ENCODE measurements around the gene ADAMTS3.

DNA sequence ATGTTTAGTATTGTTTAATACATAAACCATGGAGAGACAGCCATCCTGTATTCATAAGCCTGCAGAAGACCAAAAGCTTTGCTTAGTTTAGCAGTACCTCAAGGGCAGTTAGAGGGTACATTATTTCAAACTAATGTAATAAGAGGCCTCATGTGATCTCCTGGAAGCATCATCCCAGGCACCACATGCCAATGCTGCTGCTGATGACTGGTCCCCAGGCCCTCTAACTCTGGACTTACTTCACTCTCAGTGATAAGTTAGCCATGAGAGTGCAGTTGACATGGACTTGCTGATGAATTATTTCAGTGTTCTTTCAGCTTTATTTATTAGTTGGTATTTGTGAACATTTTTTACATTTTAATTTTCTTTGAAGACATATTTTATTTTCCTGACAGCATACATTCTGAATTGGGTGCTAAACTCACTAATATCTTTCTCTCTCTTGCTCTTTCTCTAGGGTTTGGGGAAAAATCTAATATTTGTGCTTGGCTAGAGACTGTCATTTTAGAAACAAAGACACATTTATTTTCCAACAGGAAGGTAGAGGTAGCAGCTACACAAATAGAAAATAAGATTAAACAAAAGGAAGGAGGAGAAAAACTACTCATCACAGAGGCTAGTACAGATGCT, 329.4 kb downstream of the ADAMTS3 start:
- TF ChIP-seq, protein P1, sequence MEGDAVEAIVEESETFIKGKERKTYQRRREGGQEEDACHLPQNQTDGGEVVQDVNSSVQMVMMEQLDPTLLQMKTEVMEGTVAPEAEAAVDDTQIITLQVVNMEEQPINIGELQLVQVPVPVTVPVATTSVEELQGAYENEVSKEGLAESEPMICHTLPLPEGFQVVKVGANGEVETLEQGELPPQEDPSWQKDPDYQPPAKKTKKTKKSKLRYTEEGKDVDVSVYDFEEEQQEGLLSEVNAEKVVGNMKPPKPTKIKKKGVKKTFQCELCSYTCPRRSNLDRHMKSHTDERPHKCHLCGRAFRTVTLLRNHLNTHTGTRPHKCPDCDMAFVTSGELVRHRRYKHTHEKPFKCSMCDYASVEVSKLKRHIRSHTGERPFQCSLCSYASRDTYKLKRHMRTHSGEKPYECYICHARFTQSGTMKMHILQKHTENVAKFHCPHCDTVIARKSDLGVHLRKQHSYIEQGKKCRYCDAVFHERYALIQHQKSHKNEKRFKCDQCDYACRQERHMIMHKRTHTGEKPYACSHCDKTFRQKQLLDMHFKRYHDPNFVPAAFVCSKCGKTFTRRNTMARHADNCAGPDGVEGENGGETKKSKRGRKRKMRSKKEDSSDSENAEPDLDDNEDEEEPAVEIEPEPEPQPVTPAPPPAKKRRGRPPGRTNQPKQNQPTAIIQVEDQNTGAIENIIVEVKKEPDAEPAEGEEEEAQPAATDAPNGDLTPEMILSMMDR (IDR thresholded peaks at IDR 0.05; ENCODE audit: extremely low read depth in 1 of 2, insufficient read depth in 1 of 2, low read depth in 1 of 2, low read length in 2 of 2), result no peak
- TF ChIP-seq POLR2AphosphoS5 (IDR thresholded peaks at IDR 0.05; ENCODE audit: insufficient read depth, low read depth, low read length) (no peak), POLR2A (IDR thresholded peaks at IDR 0.05; ENCODE audit: low read depth, low read length) (no peak), JUN (IDR thresholded peaks at IDR 0.05; ENCODE audit: borderline replicate concordance, insufficient read depth, insufficient read length, low read depth) (no peak), EZH2 (IDR thresholded peaks at IDR 0.05; ENCODE audit: borderline replicate concordance, low read depth, low read length, severe bottlenecking) (no peak), MYC (IDR thresholded peaks at IDR 0.05; ENCODE audit: low read depth, low read length) (no peak), GATA2 (IDR thresholded peaks at IDR 0.05; ENCODE audit: insufficient read depth, insufficient read length, low read depth, low read length) (no peak)
- TF ChIP-seq, protein P2, sequence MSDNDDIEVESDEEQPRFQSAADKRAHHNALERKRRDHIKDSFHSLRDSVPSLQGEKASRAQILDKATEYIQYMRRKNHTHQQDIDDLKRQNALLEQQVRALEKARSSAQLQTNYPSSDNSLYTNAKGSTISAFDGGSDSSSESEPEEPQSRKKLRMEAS (IDR thresholded peaks at IDR 0.05; ENCODE audit: insufficient read depth, insufficient read length), result no peak
